DMS 273 (cell line): Measurements from ENCODE around the gene DDX49.

Experiments
- DNase-seq: peaks from one replicate; lab custom pipeline; 2025; ENCODE audit not compliant: unreplicated experiment; lab: John Stamatoyannopoulos, UW

DDX49 gene

DNA sequence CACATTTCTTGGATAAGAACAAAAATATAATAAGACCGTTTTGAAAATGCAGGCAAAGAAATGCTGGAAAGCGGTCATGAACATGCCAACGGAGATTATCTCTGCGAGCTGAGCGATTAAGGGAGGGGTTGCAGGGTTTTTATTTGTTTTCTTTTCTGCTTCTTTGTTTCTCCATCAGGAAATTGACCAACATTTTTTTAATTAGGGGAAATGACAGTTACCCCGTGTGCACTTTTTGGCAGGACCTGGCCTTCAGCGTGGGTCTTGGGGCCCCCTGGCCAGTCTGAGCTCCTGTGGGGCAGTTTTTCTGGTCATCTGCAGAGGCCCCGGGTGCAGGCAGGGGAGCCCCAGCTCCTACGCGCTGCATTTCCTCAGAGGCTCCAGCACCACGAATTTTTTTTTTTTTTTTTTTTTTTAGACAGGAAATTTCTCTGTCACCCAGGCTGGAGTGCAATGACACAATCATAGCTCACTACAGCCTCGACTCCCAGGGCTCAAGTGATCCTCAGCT lies 52.8 kb downstream of the DDX49 start:
- no peak for DNase-seq

DNA sequence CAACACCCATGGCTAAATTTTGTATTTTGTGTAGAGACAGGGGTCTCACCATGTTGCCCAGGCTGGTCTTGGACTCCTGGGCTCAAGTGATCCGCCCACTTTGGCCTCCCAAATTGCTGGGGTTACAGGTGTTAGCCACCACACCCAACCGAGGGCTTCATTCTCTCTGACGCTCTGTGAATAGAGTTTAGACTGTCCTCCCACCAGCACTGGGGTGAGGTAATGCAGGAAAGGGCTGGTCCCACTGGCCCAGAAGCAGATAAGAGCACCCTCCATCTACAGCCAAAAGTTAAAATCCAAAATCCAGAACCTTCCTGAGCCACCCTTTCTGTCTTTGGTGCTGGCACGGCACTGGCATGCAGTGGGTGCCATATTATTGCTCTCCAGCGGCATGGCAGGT lies 53.3 kb downstream of the DDX49 start:
- no peak for DNase-seq

DNA sequence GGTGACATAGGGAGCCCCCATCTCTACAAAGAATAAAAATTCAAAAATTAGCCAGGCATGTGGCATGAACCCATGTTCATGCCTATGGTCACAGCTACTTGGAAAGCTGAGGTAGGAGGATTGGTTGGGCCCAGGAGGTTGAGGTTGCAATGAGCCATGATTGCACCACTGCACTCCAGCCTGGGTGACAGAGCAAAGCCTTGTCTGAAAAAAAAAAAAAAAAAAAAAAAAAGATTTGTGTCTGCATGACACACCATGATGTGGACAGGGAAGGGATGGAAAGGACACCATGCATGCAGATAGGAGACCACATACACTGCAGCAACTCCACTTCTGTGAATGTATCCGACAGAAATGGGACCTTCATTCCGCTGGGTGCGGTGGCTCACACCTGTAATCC lies 55.5 kb downstream of the DDX49 start:
- DNase-seq: no peak

DNA sequence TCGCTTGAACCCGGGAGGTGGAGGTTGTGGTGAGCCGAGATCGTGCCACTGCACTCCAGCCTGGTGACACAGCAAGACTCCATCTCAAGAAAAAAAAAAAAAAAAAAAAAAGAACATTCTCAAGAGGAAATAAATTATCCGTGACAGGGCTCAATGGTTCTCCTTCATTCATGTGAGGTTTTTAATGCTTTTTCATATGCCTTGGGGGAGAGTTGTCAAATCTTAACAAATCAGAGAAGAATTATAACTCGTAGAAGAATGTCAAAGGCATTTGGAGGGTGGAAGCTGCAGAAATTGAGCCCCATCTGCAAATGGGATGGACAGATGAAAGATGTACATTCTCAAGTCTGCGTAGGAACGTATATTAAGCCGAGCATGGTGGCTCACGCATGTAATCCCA lies 56.4 kb downstream of the DDX49 start:
- no peak for DNase-seq
